Osteoblast (primary cell): Measurements from ENCODE around the gene ARL5C. TPM values are rescaled to one million over a fixed set of nuclear protein-coding genes. Genes with fewer than 3 reads are reported as not detected.

Source experiments
- DNase-seq: peaks from one replicate; pipeline ENCODE4 v3.0.0; 2011; ENCODE audit warnings: low spot score, mixed read lengths; ENCODE audit not compliant: insufficient read length; ENCODE audit errors: missing footprints
- H2AFZ ChIP-seq: 2 replicates; pipeline ENCODE4 v1.6.0; 2011; ENCODE audit warnings: mild to moderate bottlenecking, low read length
- H3K27ac ChIP-seq: 2 replicates; pipeline ENCODE4 v1.5.1; 2011; ENCODE audit warnings: mild to moderate bottlenecking, low read depth, low read length, moderate library complexity
- H3K27me3 ChIP-seq: 2 replicates; pipeline ENCODE4 v1.6.0; 2012; ENCODE audit warnings: mild to moderate bottlenecking, control low read depth, inconsistent platforms, low read length, moderate library complexity; ENCODE audit not compliant: insufficient read depth
- H3K36me3 ChIP-seq: 2 replicates; pipeline ENCODE4 v1.5.1; 2011; ENCODE audit warnings: mild to moderate bottlenecking, low read length, control low read depth, moderate library complexity; ENCODE audit not compliant: insufficient read depth
- H3K4me1 ChIP-seq: 2 replicates; pipeline ENCODE4 v1.5.1; 2011; ENCODE audit warnings: mild to moderate bottlenecking, low read length, control low read depth, moderate library complexity; ENCODE audit not compliant: insufficient read depth
- H3K4me2 ChIP-seq: 2 replicates; pipeline ENCODE4 v1.6.0; 2011; ENCODE audit warnings: mild to moderate bottlenecking, low read length; ENCODE audit not compliant: insufficient read depth
- H3K4me3 ChIP-seq: fragments of 200-600 bp; sonication (generic); 3 replicates; pipeline ENCODE4 v1.5.1; 2012; ENCODE audit warnings: mild to moderate bottlenecking, low read length, inconsistent platforms; ENCODE audit not compliant: insufficient read depth
- H3K79me2 ChIP-seq: 2 replicates; pipeline ENCODE4 v1.6.0; 2012; ENCODE audit warnings: mild to moderate bottlenecking, low read length, control low read depth, inconsistent platforms; ENCODE audit not compliant: insufficient read depth
- H3K9me3 ChIP-seq: 2 replicates; pipeline ENCODE4 v1.5.1; 2011; ENCODE audit warnings: low read depth, low read length, control low read depth
- H4K20me1 ChIP-seq: 2 replicates; pipeline ENCODE4 v1.6.0; 2012; ENCODE audit warnings: mild to moderate bottlenecking, low read length, control low read depth; ENCODE audit not compliant: insufficient read depth
- CTCF ChIP-seq: IDR thresholded peaks from 2 replicates; pipeline ENCODE4 v1.5.1; 2011; ENCODE audit warnings: mild to moderate bottlenecking, low read depth, low read length, moderate library complexity; ENCODE audit errors: extremely low read depth
- total RNA-seq: library from RNA; depleted of rRNA; stranded (reverse); fragments of >200 nt; gene quantifications from 2 replicates; pipeline ENCODE4 v1.2.3, GENCODE V29; 2012

The ARL5C gene
- total RNA-seq, 1 donor: not detected

DNA sequence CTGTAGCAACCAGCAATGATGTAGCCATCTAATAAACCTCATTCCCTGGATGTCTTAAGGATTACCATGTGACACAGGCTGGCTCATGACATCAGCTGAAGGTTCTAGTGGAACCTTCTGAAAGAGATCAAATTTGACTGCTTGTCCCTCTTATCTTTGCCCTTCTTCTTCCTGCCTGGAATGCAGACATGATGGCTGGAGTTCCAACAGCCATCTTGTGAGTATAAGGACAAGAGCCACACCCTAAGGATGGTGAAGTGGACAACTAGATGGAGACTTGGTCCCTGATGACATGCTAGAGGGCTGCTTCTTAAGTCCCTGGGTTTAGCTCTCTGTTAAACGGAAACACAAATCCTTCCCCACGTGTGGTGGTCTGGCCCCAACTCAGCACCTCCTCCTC lies 52.1 kb downstream of the ARL5C start:
- Histone ChIP-seq H4K20me1 (no peaks in the 10 kb centered on the region), H3K79me2 (no peaks in the 10 kb centered on the region), H2AFZ (no peak overlapping the region), H3K4me3 (no peak overlapping the region), H3K27ac (no peak overlapping the region), H3K27me3 (peaks cover 21% of the 10 kb centered on the region), H3K4me2 (no peak overlapping the region), H3K36me3 (no peaks in the 10 kb centered on the region), H3K9me3 (no peaks in the 10 kb centered on the region), H3K4me1 (peaks cover 5% of the 10 kb centered on the region)
- no peak for DNase-seq
- no peak for TF ChIP-seq CTCF

DNA sequence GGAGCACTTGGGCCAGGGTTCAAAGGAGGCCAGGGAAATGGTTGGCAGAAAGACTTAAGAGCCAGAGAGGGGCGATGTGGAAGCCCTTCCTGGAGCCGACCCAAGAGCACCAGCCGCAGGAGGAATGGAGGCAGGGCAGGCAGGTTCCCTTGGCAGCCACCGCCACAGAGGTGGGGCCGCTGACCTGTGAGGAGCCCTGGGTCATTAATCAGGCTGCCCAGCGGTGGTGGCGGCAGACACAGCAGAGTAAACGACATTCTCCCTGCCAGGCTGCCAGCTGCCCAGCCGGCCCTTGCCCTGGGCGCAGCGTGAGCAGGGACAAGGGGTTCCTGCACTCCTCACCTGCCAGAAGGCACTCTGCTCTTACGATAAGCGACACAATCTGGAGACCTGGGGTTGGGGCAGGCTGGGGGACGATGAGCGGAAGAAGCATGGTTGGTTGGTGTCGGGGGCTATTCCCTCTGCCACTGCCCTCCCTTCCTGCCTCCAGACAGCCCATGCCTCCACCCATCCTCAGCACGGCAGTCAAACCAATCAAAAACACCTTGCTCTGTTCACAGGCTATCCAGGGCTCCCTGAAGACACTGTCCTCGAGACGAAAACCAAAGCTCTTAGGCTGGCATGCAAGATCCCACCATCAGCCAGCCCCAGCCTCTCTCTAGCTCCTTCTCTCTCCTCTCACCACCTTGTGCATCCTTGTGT lies 55.4 kb downstream of the ARL5C start:
- DNase-seq: no peak
- Histone ChIP-seq H3K4me1 (peaks cover 5% of the 10 kb centered on the region), H3K36me3 (no peaks in the 10 kb centered on the region), H3K27me3 (peaks cover 38% of the 10 kb centered on the region), H3K4me3 (no peak overlapping the region), H3K4me2 (no peak overlapping the region), H3K79me2 (no peaks in the 10 kb centered on the region), H3K27ac (no peak overlapping the region), H3K9me3 (no peaks in the 10 kb centered on the region), H4K20me1 (no peaks in the 10 kb centered on the region), H2AFZ (no peak overlapping the region)
- no peak for TF ChIP-seq CTCF

GRCh38 chr17:39108461-39109375 lies 57.2 kb downstream of the ARL5C start:
- Histone ChIP-seq H2AFZ (no peak overlapping the region), H3K4me3 (no peak overlapping the region), H4K20me1 (no peaks in the 10 kb centered on the region), H3K27ac (no peak overlapping the region), H3K4me1 (no peaks in the 10 kb centered on the region), H3K36me3 (no peaks in the 10 kb centered on the region), H3K4me2 (no peak overlapping the region), H3K27me3 (peaks cover 41% of the 10 kb centered on the region), H3K79me2 (no peaks in the 10 kb centered on the region), H3K9me3 (no peaks in the 10 kb centered on the region)
- no peak for TF ChIP-seq CTCF
- no peak for DNase-seq

DNA sequence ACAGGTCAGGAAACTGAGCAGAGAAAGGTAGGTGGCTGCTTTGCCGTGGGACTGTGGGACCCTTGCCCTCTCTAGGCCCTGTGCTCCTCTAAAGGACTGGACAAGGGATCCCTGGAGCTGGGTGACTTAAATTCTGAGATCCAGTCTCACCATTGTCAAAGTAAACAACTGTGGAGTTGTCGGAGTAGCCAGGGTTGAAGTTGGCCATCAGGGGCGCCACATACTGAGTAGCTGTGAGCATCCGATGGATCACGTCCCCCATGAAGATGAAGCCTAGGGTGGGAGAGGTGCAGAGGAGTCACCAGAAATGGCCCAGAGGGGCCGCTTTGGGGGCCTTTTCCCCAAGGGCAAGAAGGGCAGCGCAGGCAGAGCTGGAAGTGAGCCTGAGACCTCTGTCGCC lies 58.0 kb downstream of the ARL5C start:
- H3K27ac ChIP-seq: no peak overlapping the region
- peaks cover 41% of the 10 kb centered on the region for H3K27me3 ChIP-seq
- H2AFZ ChIP-seq: no peak overlapping the region
- H3K36me3 ChIP-seq: no peaks in the 10 kb centered on the region
- H4K20me1 ChIP-seq: no peaks in the 10 kb centered on the region
- H3K79me2 ChIP-seq: no peaks in the 10 kb centered on the region
- H3K4me2 ChIP-seq: no peak overlapping the region
- H3K9me3 ChIP-seq: no peaks in the 10 kb centered on the region
- DNase-seq: no peak
- no peaks in the 10 kb centered on the region for H3K4me1 ChIP-seq
- TF ChIP-seq CTCF: no peak
- H3K4me3 ChIP-seq: no peak overlapping the region
